ENCODE results near the gene ZBED5.

- TF ChIP-seq SMC3 (IDR thresholded peaks at IDR 0.05; ENCODE audit: low read depth, low read length) (peak; percentile 45), CEBPB (IDR thresholded peaks at IDR 0.05; ENCODE audit: low read depth, low read length) (no peak), USF2 (IDR thresholded peaks at IDR 0.05; ENCODE audit: low read depth, low read length) (no peak), POLR2A (IDR thresholded peaks at IDR 0.05; ENCODE audit: low read depth, low read length) (no peak), MAFK (IDR thresholded peaks at IDR 0.05; ENCODE audit: low read depth, low read length) (no peak), CTCF (conservative IDR thresholded peaks at IDR 0.05; ENCODE audit: low read depth, low read length) (peak; percentile 74), MXI1 (IDR thresholded peaks at IDR 0.05; ENCODE audit: borderline replicate concordance, low read depth, low read length) (no peak), BHLHE40 (IDR thresholded peaks at IDR 0.05; ENCODE audit: low read depth, low read length) (no peak), RAD21 (IDR thresholded peaks at IDR 0.05; ENCODE audit: low read length) (peak; percentile 58), FOS (IDR thresholded peaks at IDR 0.05; ENCODE audit: low read depth, low read length) (no peak), MAZ (IDR thresholded peaks at IDR 0.05; ENCODE audit: borderline replicate concordance, low read depth, low read length) (no peak), RFX5 (IDR thresholded peaks at IDR 0.05; ENCODE audit: low read depth, low read length) (no peak), RCOR1 (IDR thresholded peaks at IDR 0.05; ENCODE audit: insufficient replicate concordance, low read length) (no peak), CHD1 (IDR thresholded peaks at IDR 0.05; ENCODE audit: low read depth, low read length) (no peak)
Measured at GRCh38 chr11:10878408-10879214, 20.8 kb upstream of the ZBED5 start.
